ENCODE results near the gene PACRG.

DNA sequence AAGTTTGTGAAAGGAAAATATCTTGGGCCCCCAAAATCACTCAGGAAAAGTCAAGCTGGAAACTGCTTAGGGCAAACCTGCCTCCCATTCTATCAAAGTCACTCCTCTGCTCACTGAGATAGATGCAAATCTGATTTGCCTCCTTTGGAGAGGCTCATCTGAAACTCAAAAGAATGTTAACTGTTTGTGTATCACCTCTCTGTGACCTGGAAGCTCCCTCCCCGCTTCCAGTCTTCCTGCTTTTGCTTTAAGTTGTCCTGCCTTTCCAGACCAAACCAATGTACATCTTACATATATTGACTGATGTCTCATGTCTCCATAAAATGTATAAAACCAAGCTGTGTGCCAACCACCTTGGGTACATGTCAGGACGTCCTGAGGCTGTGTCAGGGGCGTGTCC is 355.4 kb downstream of the PACRG start:
- TF ChIP-seq CTCF (IDR thresholded peaks at IDR 0.05) (no peak), POLR2A (IDR thresholded peaks at IDR 0.05) (no peak)

All from upper lobe of left lung (tissue), 4 donors.